ENCODE data around the gene FARP1.

DNA sequence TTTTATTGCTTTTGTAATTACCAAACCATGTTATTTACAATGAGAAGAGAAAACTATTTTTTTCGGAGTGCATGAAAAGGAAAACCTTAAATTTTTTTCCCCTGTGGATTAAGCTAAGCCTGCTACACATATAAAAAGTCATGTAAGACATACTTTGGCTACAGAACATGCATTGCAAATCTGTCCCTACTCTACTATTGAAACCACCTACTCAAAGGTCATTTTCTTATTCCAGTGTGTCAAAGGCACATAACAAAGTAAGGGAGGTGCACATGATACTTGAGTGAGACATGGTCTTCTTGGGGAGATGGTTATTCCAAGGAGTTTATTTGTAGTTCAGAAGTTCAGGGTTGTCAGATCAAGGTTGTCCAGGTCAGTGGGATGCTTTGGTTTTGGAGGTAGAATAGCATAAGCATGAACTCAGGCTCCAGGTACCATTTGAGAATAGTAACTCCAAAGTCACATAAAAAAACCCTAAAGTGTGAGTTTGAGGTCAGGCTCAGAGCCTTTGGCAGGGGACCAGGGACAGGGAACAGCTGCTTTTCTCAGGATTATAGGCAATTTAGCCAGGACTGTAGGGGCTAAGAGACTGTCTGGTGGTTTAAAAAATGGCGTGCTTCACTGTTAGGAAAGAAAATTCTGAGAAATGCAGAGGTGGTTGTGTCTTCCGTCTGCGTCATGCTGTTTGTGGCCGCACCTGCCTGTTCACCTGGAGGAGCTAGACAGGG is 15.4 kb downstream of the FARP1 start:
- TF ChIP-seq POLR2AphosphoS5 (IDR thresholded peaks at IDR 0.05; ENCODE audit: low read depth, low read length) = no peak
- no peak for TF ChIP-seq SIN3A (IDR thresholded peaks at IDR 0.05; ENCODE audit: borderline replicate concordance, insufficient read depth, low read length)
- no peak for TF ChIP-seq TAF1 (IDR thresholded peaks at IDR 0.05; ENCODE audit: borderline replicate concordance, insufficient read depth, low read length)
- TF ChIP-seq, protein P1, sequence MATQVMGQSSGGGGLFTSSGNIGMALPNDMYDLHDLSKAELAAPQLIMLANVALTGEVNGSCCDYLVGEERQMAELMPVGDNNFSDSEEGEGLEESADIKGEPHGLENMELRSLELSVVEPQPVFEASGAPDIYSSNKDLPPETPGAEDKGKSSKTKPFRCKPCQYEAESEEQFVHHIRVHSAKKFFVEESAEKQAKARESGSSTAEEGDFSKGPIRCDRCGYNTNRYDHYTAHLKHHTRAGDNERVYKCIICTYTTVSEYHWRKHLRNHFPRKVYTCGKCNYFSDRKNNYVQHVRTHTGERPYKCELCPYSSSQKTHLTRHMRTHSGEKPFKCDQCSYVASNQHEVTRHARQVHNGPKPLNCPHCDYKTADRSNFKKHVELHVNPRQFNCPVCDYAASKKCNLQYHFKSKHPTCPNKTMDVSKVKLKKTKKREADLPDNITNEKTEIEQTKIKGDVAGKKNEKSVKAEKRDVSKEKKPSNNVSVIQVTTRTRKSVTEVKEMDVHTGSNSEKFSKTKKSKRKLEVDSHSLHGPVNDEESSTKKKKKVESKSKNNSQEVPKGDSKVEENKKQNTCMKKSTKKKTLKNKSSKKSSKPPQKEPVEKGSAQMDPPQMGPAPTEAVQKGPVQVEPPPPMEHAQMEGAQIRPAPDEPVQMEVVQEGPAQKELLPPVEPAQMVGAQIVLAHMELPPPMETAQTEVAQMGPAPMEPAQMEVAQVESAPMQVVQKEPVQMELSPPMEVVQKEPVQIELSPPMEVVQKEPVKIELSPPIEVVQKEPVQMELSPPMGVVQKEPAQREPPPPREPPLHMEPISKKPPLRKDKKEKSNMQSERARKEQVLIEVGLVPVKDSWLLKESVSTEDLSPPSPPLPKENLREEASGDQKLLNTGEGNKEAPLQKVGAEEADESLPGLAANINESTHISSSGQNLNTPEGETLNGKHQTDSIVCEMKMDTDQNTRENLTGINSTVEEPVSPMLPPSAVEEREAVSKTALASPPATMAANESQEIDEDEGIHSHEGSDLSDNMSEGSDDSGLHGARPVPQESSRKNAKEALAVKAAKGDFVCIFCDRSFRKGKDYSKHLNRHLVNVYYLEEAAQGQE (IDR thresholded peaks at IDR 0.05; ENCODE audit: insufficient read depth in 1 of 2, low read depth in 2 of 2, low read length in 2 of 2) = no peak

Data from PFSK-1 (cell line).